Measurements from ENCODE around the gene ZMIZ1. TPM values are rescaled to one million over a fixed set of nuclear protein-coding genes. Genes with fewer than 3 reads are reported as not detected.

Gene ZMIZ1
- total and polyA plus RNA-seq, 2 donors (not counting 1 experiment from before 2014, with no cell fraction given): 6.3 to 30.6 TPM

GRCh38 chr10:79135790-79136189, 67.0 kb downstream of the ZMIZ1 start:
- H3K27ac ChIP-seq (ENCODE audit: insufficient read depth, low read length): peak overlapping the region; percentile 83
- no peak overlapping the region for H3K4me3 ChIP-seq (replicated peaks in 1 of 4; ENCODE audit: control extremely low read depth in 1 of 4, insufficient read depth in 1 of 4, low read depth in 3 of 4, low read length in 4 of 4)
- no peak overlapping the region for H2AFZ ChIP-seq (ENCODE audit: low read length)
- H3K9me3 ChIP-seq (ENCODE audit: control insufficient read depth, insufficient read depth, low read depth, low read length): no peaks in the 10 kb centered on the region
- H4K20me1 ChIP-seq (ENCODE audit: control insufficient read depth, extremely low read depth, insufficient read depth, low read length): no peaks in the 10 kb centered on the region
- H3K79me2 ChIP-seq (ENCODE audit: control insufficient read depth, insufficient read depth, low read length): peaks cover 59% of the 10 kb centered on the region
- H3K4me2 ChIP-seq (ENCODE audit: extremely low read depth, insufficient read depth, low read length): no peak overlapping the region
- peaks cover 23% of the 10 kb centered on the region for H3K36me3 ChIP-seq (ENCODE audit: control insufficient read depth, insufficient read depth, low read length)
- peaks cover 44% of the 10 kb centered on the region for H3K4me1 ChIP-seq (ENCODE audit: control insufficient read depth, extremely low read depth, insufficient read depth, low read length)
- no peak overlapping the region for H3K9ac ChIP-seq (ENCODE audit: insufficient read depth, low read length)
- TF ChIP-seq CTCF (conservative IDR thresholded peaks at IDR 0.05 in 1 of 2, IDR thresholded peaks at IDR 0.05 in 1 of 2; ENCODE audit: low read depth in 1 of 2, low read length in 2 of 2) (no peak), EZH2 (IDR thresholded peaks at IDR 0.05; ENCODE audit: low read length, missing control alignments) (no peak)
- no peak for DNase-seq (ENCODE audit: low read depth in 2 of 2)
- H3K27me3 ChIP-seq (ENCODE audit: control insufficient read depth, insufficient read depth, low read length): no peaks in the 10 kb centered on the region

GRCh38 chr10:79136236-79137005, 67.7 kb downstream of the ZMIZ1 start:
- Histone ChIP-seq H3K4me2 (ENCODE audit: extremely low read depth, insufficient read depth, low read length) (no peak overlapping the region), H4K20me1 (ENCODE audit: control insufficient read depth, extremely low read depth, insufficient read depth, low read length) (no peaks in the 10 kb centered on the region), H2AFZ (ENCODE audit: low read length) (no peak overlapping the region), H3K4me1 (ENCODE audit: control insufficient read depth, extremely low read depth, insufficient read depth, low read length) (peaks cover 47% of the 10 kb centered on the region), H3K9me3 (ENCODE audit: control insufficient read depth, insufficient read depth, low read depth, low read length) (no peaks in the 10 kb centered on the region), H3K4me3 (replicated peaks in 1 of 4; ENCODE audit: control extremely low read depth in 1 of 4, insufficient read depth in 1 of 4, low read depth in 3 of 4, low read length in 4 of 4) (no peak overlapping the region), H3K27ac (ENCODE audit: insufficient read depth, low read length) (peak overlapping the region; percentile 83), H3K27me3 (ENCODE audit: control insufficient read depth, insufficient read depth, low read length) (no peaks in the 10 kb centered on the region), H3K36me3 (ENCODE audit: control insufficient read depth, insufficient read depth, low read length) (peaks cover 23% of the 10 kb centered on the region), H3K79me2 (ENCODE audit: control insufficient read depth, insufficient read depth, low read length) (peaks cover 60% of the 10 kb centered on the region), H3K9ac (ENCODE audit: insufficient read depth, low read length) (no peak overlapping the region)
- peak in 1 of 2 donors; percentile 63 for DNase-seq (ENCODE audit: low read depth in 2 of 2)
- TF ChIP-seq CTCF (conservative IDR thresholded peaks at IDR 0.05 in 1 of 2, IDR thresholded peaks at IDR 0.05 in 1 of 2; ENCODE audit: low read depth in 1 of 2, low read length in 2 of 2) (no peak), EZH2 (IDR thresholded peaks at IDR 0.05; ENCODE audit: low read length, missing control alignments) (no peak)

DNA sequence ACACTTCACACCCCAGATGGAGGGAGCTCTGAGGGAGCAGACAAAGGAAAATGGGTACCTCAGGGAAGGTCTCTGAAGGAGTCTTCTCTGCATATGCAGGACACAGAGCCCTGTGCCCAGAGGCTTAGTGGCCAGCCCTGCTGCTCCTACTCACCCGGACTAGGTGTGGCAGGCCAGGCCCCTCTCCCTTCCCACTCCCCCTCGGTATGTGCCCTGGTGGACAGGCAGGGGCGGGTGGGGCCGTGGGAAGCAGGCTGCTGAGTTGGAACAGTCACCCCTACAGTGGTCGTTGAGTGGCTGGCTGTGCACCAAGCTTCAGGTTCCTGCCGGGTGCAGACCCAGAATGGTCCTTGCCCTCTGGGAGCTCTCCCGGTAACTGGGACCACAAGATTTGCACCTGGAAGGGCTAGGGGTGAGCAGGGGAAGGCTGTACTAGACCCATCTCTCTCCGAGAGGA, 68.6 kb downstream of the ZMIZ1 start:
- no peaks in the 10 kb centered on the region for H3K9me3 ChIP-seq (ENCODE audit: control insufficient read depth, insufficient read depth, low read depth, low read length)
- no peak overlapping the region for H3K4me3 ChIP-seq (replicated peaks in 1 of 4; ENCODE audit: control extremely low read depth in 1 of 4, insufficient read depth in 1 of 4, low read depth in 3 of 4, low read length in 4 of 4)
- H3K36me3 ChIP-seq (ENCODE audit: control insufficient read depth, insufficient read depth, low read length): peaks cover 20% of the 10 kb centered on the region
- H3K4me1 ChIP-seq (ENCODE audit: control insufficient read depth, extremely low read depth, insufficient read depth, low read length): peaks cover 55% of the 10 kb centered on the region
- H3K9ac ChIP-seq (ENCODE audit: insufficient read depth, low read length): peak overlapping the region; percentile 54
- TF ChIP-seq EZH2 (IDR thresholded peaks at IDR 0.05; ENCODE audit: low read length, missing control alignments) (no peak), CTCF (conservative IDR thresholded peaks at IDR 0.05 in 1 of 2, IDR thresholded peaks at IDR 0.05 in 1 of 2; ENCODE audit: low read depth in 1 of 2, low read length in 2 of 2) (no peak)
- H3K27ac ChIP-seq (ENCODE audit: insufficient read depth, low read length): peak overlapping the region; percentile 83
- H3K27me3 ChIP-seq (ENCODE audit: control insufficient read depth, insufficient read depth, low read length): no peaks in the 10 kb centered on the region
- no peak overlapping the region for H2AFZ ChIP-seq (ENCODE audit: low read length)
- peak in 1 of 2 donors; percentile 61 for DNase-seq (ENCODE audit: low read depth in 2 of 2)
- H3K4me2 ChIP-seq (ENCODE audit: extremely low read depth, insufficient read depth, low read length): no peak overlapping the region
- peaks cover 58% of the 10 kb centered on the region for H3K79me2 ChIP-seq (ENCODE audit: control insufficient read depth, insufficient read depth, low read length)
- H4K20me1 ChIP-seq (ENCODE audit: control insufficient read depth, extremely low read depth, insufficient read depth, low read length): no peaks in the 10 kb centered on the region

Measured in fibroblast of lung (primary cell).